Spleen (tissue), 11 donors: Measurements from ENCODE around the gene CCDC92. TPM values are rescaled to one million over a fixed set of nuclear protein-coding genes. Genes with fewer than 3 reads are reported as not detected.

ENCODE experiments used
- DNase-seq: peaks from one replicate; pipeline ENCODE4 v3.0.0-alpha.2; 2020
- H3K27ac ChIP-seq, 8 donors: fragments of 200-600 bp; sonication (generic) in 7 of 8; 1 replicate in 4 of 8; 2 replicates in 4 of 8; pipeline versions ENCODE4 v1.5.0 to v1.8.0; 2016 to 2021; ENCODE audit warnings: inconsistent platforms in 4 of 8, mild to moderate bottlenecking in 4 of 8, moderate library complexity in 1 of 8
- H3K27me3 ChIP-seq, 7 donors: fragments of 200-600 bp; sonication (generic) in 6 of 7; replicated peaks in 1 of 7; 1 replicate in 4 of 7; 2 replicates in 3 of 7; pipeline versions ENCODE4 v1.5.0 to v1.8.0; 2016 to 2021; ENCODE audit warnings: inconsistent platforms in 3 of 7, mild to moderate bottlenecking in 1 of 7
- H3K36me3 ChIP-seq, 6 donors: fragments of 200-600 bp; sonication (generic) in 5 of 6; 1 replicate in 4 of 6; 2 replicates in 2 of 6; pipeline versions ENCODE4 v1.5.0 to v1.8.0; 2016 to 2021; ENCODE audit warnings: inconsistent platforms in 2 of 6
- H3K4me1 ChIP-seq, 6 donors: fragments of 200-600 bp; sonication (generic) in 5 of 6; 1 replicate in 3 of 6; 2 replicates in 3 of 6; pipeline versions ENCODE4 v1.5.0 to v1.8.0; 2016 to 2021; ENCODE audit warnings: inconsistent platforms in 3 of 6
- H3K4me3 ChIP-seq, 8 donors: fragments of 200-600 bp; sonication (generic) in 7 of 8; 1 replicate in 4 of 8; 2 replicates in 4 of 8; pipeline versions ENCODE4 v1.5.0 to v1.8.0; 2016 to 2021; ENCODE audit warnings: inconsistent platforms in 4 of 8, mild to moderate bottlenecking in 4 of 8, moderate library complexity in 2 of 8
- H3K9me3 ChIP-seq, 8 donors: fragments of 200-600 bp; sonication (generic) in 7 of 8; 1 replicate in 4 of 8; 2 replicates in 4 of 8; pipeline versions ENCODE4 v1.5.0 to v1.8.0; 2016 to 2021; ENCODE audit warnings: inconsistent platforms in 4 of 8
- CTCF ChIP-seq, 11 experiments: fragments of 200-600 bp in 7 of 11; fragments of 450-650 bp in 4 of 11; sonication (generic) in 4 of 11; IDR thresholded peaks in 8 of 11; conservative IDR thresholded peaks in 3 of 11; 1 replicate in 7 of 11; 2 replicates in 4 of 11; pipeline versions ENCODE4 v1.4.0 to v1.8.0; 2016 to 2021; ENCODE audit warnings: antibody characterized with exemption in 11 of 11, inconsistent platforms in 4 of 11, mild to moderate bottlenecking in 1 of 11
- POLR2A ChIP-seq, 3 donors: fragments of 450-650 bp; IDR thresholded peaks; one replicate each; pipeline ENCODE4 v1.5.1; 2017; ENCODE audit warnings: antibody characterized with exemption in 3 of 3, mild to moderate bottlenecking in 1 of 3
- POLR2AphosphoS5 ChIP-seq, 3 donors: sonication (generic); formaldehyde crosslinking; IDR thresholded peaks; one replicate each; pipeline ENCODE4 v1.5.1; 2017; ENCODE audit warnings: antibody characterized with exemption in 3 of 3
- WGBS, 5 donors: extraction: QIAGEN DNeasy Blood & Tissue Kit in 3 of 5; methylation state at CpG; one replicate each; pipeline versions ENCODE4 v1.1.5 to v1.1.7; 2013 to 2018; 5-methylcytosine and 5-hydroxymethylcytosine counted together
- intact Hi-C: fragments of 100-400 bp; cut with DNase I; formaldehyde crosslinking; loops from one replicate; pipeline ENCODE4 v1.15.0; 2023; ENCODE audit warnings: low total_unique reads
- polyA plus RNA-seq, 3 donors: library from polyadenylated mRNA; stranded (reverse); fragments of 200-250 nt; gene quantifications; one replicate each; pipeline ENCODE4 v1.2.1, GENCODE V29; 2013
- total RNA-seq, 7 donors: library from RNA; depleted of rRNA in 3 of 7; stranded (reverse); fragments of >200 nt in 3 of 7; fragmentation: NEBNext Ultra II Directional in 4 of 7; extraction: Animal tissue kit (Norgen Biotek cat#: 25700) in 4 of 7; gene quantifications; one replicate each; pipeline versions ENCODE4 v1.1.0 to v1.2.1, GENCODE V29; 2016 to 2021
- donor health status: healthy with polysubstance abuse.
- donor health status: DM: no; HTN: no; CAD: no; lungs with moderate emphysema.
- donor health status: DM: no; HTN: no; CAD: no.
- donor health status: Bipolar disorder and iron deficiency.
- donor health status: healthy.
- donor health status: DM: no; HTN: no; CAD: no.
- donor health status: DM: yes; HTN: yes; CAD: no.

Gene CCDC92
- total and polyA plus RNA-seq, 10 donors: 16.0 to 36.7 (median 27.8) TPM

- TF ChIP-seq CTCF (IDR thresholded peaks at IDR 0.05 in 8 of 11, conservative IDR thresholded peaks at IDR 0.05 in 3 of 11): no peak
- no peak for TF ChIP-seq POLR2AphosphoS5 (IDR thresholded peaks at IDR 0.05)
- no peak for TF ChIP-seq POLR2A (IDR thresholded peaks at IDR 0.05)
- H3K4me3 ChIP-seq: no peak overlapping the region
- no peaks in the 10 kb centered on the region for H3K9me3 ChIP-seq
- H3K36me3 ChIP-seq: peaks cover 0 to 64% (median 11%) of the 10 kb centered on the region in 6 donors
- DNase-seq: no peak
- peaks cover 0 to 36% (median 25%) of the 10 kb centered on the region in 6 donors for H3K4me1 ChIP-seq
- no peaks in the 10 kb centered on the region for H3K27me3 ChIP-seq
- intact Hi-C loops: no loop called here
- WGBS, 5 donors: 75 to 80% (median 79%) methylated on average over 14 of the region's 14 CpGs
- peak overlapping the region in 5 of 8 donors; percentile 17 to 66 (median 47) for H3K27ac ChIP-seq
Measured at GRCh38 chr12:124006846-124007713, 34.4 kb upstream of the CCDC92 start.

GRCh38 chr12:124006085-124006845 is 33.6 kb upstream of the CCDC92 start:
- Histone ChIP-seq H3K9me3 (no peaks in the 10 kb centered on the region), H3K27me3 (no peaks in the 10 kb centered on the region), H3K36me3 (peaks cover 0 to 64% (median 7%) of the 10 kb centered on the region in 6 donors), H3K4me3 (no peak overlapping the region), H3K27ac (peak overlapping the region in 5 of 8 donors; percentile 17 to 66 (median 47)), H3K4me1 (peaks cover 0 to 36% (median 25%) of the 10 kb centered on the region in 6 donors)
- no peak for DNase-seq
- 33 to 41% (median 35%) methylated on average over 11 of the region's 11 CpGs for WGBS, 5 donors
- intact Hi-C loops: no loop called here
- TF ChIP-seq POLR2AphosphoS5 (IDR thresholded peaks at IDR 0.05): no peak

GRCh38 chr12:124004233-124004875 is 31.7 kb upstream of the CCDC92 start:
- no peaks in the 10 kb centered on the region for H3K27me3 ChIP-seq
- intact Hi-C loops: no loop called here
- DNase-seq: no peak
- H3K4me1 ChIP-seq: peaks cover 0 to 36% (median 25%) of the 10 kb centered on the region in 6 donors
- WGBS, 5 donors: 96 to 98% (median 97%) methylated on average over 9 of the region's 9 CpGs
- no peak overlapping the region for H3K4me3 ChIP-seq
- peaks cover 0 to 72% (median 6%) of the 10 kb centered on the region in 6 donors for H3K36me3 ChIP-seq
- no peak overlapping the region for H3K27ac ChIP-seq
- TF ChIP-seq POLR2A (IDR thresholded peaks at IDR 0.05) (no peak), POLR2AphosphoS5 (IDR thresholded peaks at IDR 0.05) (no peak), CTCF (IDR thresholded peaks at IDR 0.05 in 8 of 11, conservative IDR thresholded peaks at IDR 0.05 in 3 of 11) (no peak)
- no peaks in the 10 kb centered on the region for H3K9me3 ChIP-seq

GRCh38 chr12:124002654-124003053 is 30.0 kb upstream of the CCDC92 start:
- Histone ChIP-seq H3K36me3 (peaks cover 0 to 84% (median 9%) of the 10 kb centered on the region in 6 donors), H3K4me3 (no peak overlapping the region), H3K4me1 (peaks cover 0 to 23% (median 21%) of the 10 kb centered on the region in 6 donors), H3K27ac (no peak overlapping the region), H3K27me3 (no peaks in the 10 kb centered on the region), H3K9me3 (no peaks in the 10 kb centered on the region)
- TF ChIP-seq CTCF (IDR thresholded peaks at IDR 0.05 in 8 of 11, conservative IDR thresholded peaks at IDR 0.05 in 3 of 11): no peak
- TF ChIP-seq POLR2AphosphoS5 (IDR thresholded peaks at IDR 0.05): no peak
- no peak for TF ChIP-seq POLR2A (IDR thresholded peaks at IDR 0.05)
- intact Hi-C loops: no loop called here
- WGBS, 5 donors: 66 to 95% (median 84%) methylated on average over 2 of the region's 2 CpGs
- DNase-seq: no peak
